NCI-H2227 (cell line): ENCODE data around the gene CES5A.
"Not testable (repeated sequence)": the region's sequence is repeated elsewhere in the genome, so short reads cannot be mapped to it uniquely, and the experiment has no call there.

Experiments
- DNase-seq: peaks from one replicate; lab custom pipeline; 2025; ENCODE audit not compliant: unreplicated experiment; lab: John Stamatoyannopoulos, UW

CES5A gene, protein sequence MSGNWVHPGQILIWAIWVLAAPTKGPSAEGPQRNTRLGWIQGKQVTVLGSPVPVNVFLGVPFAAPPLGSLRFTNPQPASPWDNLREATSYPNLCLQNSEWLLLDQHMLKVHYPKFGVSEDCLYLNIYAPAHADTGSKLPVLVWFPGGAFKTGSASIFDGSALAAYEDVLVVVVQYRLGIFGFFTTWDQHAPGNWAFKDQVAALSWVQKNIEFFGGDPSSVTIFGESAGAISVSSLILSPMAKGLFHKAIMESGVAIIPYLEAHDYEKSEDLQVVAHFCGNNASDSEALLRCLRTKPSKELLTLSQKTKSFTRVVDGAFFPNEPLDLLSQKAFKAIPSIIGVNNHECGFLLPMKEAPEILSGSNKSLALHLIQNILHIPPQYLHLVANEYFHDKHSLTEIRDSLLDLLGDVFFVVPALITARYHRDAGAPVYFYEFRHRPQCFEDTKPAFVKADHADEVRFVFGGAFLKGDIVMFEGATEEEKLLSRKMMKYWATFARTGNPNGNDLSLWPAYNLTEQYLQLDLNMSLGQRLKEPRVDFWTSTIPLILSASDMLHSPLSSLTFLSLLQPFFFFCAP

GRCh38 chr16:55875273-55875672 is at the start of gene CES5A:
TSS of gene CES5A (minus strand) at chr16:55875373. CDS start at chr16:55875221, 152 bp downstream.
- DNase-seq: no peak

GRCh38 chr16:55922662-55923061 is 47.5 kb upstream of the CES5A start:
- no peak for DNase-seq

- DNase-seq: no peak
Observed at GRCh38 chr16:55917373-55918160, 42.4 kb upstream of the CES5A start.

DNA sequence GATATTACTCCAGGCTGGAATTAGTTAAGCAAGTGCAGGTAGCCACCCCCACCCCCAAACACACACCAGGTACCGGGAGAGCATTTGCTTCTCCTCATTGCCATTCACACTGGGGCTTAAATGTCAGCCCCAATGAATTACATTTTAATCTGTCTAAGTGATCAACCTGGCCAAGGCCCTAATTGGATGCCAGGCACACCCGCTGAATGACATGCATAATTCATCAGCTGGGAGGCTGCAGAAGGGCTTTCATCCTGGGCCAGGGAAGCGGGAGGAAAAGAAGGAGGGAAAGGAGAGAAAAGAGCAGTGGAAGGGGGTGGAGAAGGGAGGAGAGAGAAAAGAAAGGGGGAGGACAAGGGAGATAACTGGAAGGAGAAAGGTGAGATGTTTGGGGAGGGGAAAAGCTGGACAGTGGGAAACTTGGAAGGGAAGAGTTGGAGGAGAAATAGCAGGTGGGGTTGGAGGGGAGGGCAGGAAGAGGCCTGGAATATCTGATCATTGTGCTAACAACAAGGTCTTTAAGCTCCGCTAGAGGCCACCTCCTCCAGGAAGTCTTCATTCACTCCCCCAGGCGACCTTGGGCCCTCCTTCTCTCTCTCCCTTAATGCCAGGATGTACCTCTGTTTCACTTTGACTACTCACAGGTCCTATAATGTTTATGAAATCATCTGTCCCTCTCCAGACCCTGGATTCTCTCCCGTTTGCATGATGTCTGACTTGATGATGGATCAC is 40.1 kb upstream of the CES5A start:
- no peak for DNase-seq

- no peak for DNase-seq
Observed at GRCh38 chr16:55914383-55914782, 39.2 kb upstream of the CES5A start.

- no peak for DNase-seq
Observed at GRCh38 chr16:55913716-55914115, 38.5 kb upstream of the CES5A start.

- not testable (repeated sequence) for DNase-seq
Observed at GRCh38 chr16:55913121-55913520, 37.9 kb upstream of the CES5A start.

DNA sequence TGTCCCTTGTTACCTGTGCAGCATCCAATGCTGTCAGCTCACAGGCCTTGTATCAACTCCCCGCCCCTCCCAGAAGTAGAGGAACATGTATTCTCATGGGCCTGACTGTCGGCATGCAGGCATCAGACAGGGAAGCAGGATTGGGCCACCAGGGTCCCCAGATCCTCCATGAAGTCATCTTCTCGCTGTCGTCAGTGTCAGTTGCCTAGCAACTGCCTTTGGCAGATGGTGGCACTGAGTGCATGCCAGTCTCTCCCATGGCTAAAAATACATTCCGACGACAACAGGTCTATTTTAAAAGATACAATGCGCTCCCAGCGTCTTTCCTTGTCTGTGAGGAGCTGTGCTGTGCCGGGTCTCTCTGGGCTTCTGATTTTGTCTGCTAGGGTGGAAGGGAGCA is 36.8 kb upstream of the CES5A start:
- DNase-seq: peak; percentile 5

GRCh38 chr16:55911616-55912015 is 36.4 kb upstream of the CES5A start:
- no peak for DNase-seq

DNA sequence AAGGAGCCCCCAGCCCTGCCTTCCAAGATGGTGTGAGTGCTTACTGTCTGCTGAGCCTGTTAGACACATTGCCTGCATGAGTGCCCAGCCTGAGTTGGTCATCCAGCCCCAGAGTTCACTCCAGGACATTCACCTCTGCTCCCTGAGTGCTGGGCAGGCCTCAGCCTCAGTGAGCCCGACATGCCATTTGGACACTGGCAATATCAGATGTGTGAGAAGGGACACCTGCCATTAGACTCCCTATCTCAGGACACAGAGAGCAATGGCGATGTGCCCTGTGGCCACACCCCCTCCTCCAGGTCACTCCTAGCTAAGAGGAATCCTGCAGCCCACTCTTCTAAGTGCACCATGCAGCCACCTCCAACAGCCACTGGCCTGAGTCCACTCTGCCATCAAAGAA is 34.7 kb upstream of the CES5A start:
- DNase-seq: no peak

- no peak for DNase-seq
Observed at GRCh38 chr16:55908641-55909040, 33.5 kb upstream of the CES5A start.

DNA sequence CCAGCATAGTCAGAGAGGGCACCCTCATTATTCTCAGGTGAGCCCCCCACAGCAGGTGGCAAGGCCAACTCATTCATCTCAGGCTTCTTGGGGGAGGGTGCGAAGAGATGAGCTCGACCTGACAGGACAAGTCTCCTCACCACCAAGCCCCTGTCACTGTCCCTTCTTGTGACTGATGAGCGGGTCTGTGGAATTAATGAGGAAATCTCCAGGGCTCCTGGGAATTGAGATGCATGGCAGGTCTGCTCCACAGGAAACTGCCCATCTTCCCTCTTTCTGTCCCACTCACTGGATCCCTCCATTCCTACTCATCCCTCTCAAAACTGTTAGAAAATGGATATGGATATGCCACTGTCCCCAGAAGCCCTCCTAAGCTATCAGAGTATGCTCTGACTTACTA is 32.5 kb upstream of the CES5A start:
- DNase-seq: no peak

DNA sequence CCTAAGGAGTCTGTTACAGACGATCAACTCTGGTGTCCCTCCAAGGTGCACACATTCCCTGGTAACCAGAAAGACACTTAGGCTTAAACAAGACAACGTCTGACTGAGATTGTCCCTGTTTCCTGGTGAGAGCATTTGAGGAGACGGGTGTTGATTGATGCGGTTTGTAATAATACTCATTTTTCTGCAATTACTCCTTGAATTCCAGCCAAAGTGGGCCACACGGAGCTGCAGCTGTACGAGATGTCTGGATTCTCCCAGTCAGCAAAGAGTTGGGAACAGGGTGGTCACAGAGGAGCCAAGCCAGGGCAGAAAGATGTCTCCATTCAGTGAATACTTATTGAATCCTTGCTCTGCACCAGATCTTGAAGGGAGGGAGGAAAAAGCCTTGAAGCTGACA is 30.9 kb upstream of the CES5A start:
- peak; percentile 41 for DNase-seq

GRCh38 chr16:55905651-55906050 is 30.5 kb upstream of the CES5A start:
- no peak for DNase-seq

DNA sequence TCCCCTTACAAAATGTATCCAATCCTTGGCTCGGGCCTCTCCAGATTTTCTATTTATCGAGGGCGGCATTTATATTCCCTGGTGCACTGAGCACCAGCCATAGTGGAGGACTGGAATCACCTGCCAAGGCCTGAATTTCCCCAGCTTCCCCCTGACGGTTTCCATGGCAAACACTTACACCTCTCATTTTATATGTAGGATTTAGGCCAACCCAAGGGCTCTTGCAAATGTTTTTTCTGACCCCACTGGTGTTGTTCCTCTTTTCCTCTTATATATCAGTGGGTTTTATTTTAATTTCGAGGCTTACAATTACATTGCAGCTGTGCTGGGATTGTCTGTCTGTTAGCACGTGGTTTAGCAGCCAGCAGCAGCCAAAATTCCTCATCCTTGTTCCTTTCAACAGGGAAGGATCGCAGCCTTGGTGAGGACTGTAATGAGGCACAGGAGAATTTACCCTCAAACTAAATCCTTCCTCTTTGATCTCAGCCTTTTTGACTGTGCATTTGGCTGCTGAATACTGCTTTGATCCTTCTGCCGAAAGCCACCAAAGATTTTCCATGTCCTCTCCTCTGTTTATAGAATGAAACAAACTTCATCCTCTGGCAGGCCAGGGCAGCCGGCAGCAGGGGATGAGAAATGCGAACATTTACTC is 26.5 kb upstream of the CES5A start:
- no peak for DNase-seq

GRCh38 chr16:55900616-55901393 is 25.6 kb upstream of the CES5A start:
- no peak for DNase-seq

DNA sequence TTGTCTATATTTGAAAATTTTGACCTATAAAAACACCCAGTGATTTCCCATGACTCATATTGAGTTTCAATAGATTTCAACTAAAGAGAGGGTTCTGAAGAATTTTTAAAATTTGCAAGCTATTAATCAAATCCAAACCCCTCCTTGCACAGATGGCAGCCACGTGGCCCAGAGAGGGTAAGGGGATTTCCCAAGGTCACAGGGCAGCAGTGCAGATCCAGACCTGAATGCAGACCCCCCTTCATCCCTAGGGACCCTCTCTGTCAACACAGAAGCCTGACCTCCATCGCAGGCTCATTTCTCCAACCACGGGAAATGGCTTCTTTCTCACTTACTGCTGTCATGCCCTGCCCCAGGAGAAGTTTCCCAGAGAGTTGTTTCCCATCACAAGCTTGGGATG is 24.7 kb upstream of the CES5A start:
- DNase-seq: no peak

DNA sequence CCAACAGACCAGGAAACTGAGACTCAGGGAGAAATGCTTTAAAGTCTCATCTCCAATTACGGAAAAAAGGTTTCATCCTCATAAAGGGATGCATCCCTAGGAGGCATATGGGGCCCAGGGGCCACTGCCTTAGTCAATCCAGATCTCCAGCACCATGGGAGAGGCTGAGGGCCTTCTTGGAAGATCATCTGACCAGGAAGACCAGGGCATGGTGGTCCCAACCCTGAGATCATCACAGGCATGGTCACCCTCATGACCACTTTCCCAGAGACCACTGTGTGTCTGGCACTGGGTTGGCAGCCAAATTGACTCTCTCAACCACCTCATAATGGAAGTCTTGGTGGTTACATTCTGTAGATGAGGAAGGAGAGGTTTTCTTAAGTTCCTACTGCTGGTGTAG is 23.4 kb upstream of the CES5A start:
- DNase-seq: no peak

DNA sequence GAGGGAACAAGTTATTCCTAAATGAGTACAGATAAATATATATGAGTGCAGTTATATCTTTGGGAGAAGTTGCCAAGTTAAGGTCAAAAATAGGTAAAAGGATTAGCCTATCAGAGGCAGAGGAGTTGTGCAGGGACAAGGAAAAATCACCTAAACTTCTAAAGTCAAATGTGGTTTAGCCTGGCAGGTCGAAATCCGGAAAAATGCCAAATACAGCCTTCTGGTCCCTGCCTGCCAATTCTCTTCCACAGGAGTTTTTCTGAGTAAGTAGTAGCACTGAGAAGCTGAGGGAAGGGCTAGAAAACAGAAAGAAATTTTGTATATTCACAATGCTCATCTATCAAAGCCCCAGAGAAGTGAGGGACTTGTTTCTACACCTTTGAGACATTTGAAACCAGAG is 17.6 kb upstream of the CES5A start:
- DNase-seq: no peak

- DNase-seq: no peak
Observed at GRCh38 chr16:55889518-55889917, 14.3 kb upstream of the CES5A start.
